GM23248 (cell line): Measurements from ENCODE around the gene RGS18.

Source experiments
- EZH2 ChIP-seq: fragments of 200-600 bp; sonication (generic); IDR thresholded peaks from 2 replicates; pipeline ENCODE4 v1.6.1; 2018; ENCODE audit warnings: antibody characterized with exemption, mild to moderate bottlenecking; ENCODE audit not compliant: insufficient read depth, poor library complexity, severe bottlenecking
- EZH2phosphoT487 ChIP-seq: fragments of 200-600 bp; sonication (generic); IDR thresholded peaks from 2 replicates; pipeline ENCODE4 v1.6.1; 2018; ENCODE audit warnings: antibody characterized with exemption, moderate library complexity, mild to moderate bottlenecking, low read depth; ENCODE audit not compliant: insufficient read depth

DNA sequence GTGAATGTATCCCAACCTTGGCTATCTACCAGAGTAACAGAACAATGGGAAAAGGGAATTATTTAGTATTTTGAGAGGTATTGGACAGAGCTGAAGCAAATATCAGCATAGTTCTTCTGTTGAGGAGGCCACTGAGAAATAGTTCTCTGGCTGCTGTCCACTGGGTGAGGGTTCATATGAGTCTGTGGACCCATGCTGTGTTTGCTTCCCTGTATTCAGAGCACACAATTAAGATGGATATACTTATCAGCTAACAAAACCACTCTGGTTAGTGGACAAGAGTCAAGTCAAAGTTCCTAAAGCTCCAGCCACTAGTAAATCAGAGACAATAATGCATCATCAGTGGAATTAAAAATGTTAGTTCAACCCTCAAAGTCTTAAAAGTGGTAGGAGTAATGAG is 66.1 kb downstream of the RGS18 start:
- TF ChIP-seq EZH2 (no peak), EZH2phosphoT487 (no peak)
